Lung microvascular endothelial cell (primary cell): ENCODE data around the gene FOXI1. TPM values are rescaled to one million over a fixed set of nuclear protein-coding genes. Genes with fewer than 3 reads are reported as not detected.

Experiments
- DNase-seq, 2 donors: peaks; one replicate each; pipeline versions ENCODE4 v3.0.0 to v3.0.0-alpha.2; 2010; ENCODE audit warnings: low read depth in 2 of 2
- total RNA-seq: library from RNA; depleted of rRNA; stranded (reverse); fragments of >200 nt; gene quantifications from 2 replicates; pipeline ENCODE4 v1.2.1, GENCODE V29; 2014

FOXI1 gene
- total RNA-seq, 1 donor from 2014 or later, result not detected

DNA sequence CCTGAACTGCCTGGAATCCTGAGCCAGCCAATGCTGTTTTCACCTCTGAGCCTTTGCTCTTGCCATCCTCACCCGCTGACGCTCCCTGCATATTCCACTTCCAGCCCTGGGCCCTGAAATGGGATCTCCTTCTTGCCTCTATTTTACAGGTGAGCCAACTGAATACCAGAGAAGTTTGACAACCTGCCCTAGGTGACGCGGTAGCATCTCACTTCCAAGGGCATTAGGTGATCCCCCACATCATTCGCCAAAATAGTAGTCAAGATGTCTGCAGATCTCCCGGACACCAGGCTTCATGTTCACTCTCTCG is 43.5 kb downstream of the FOXI1 start:
- DNase-seq, result no peak

DNA sequence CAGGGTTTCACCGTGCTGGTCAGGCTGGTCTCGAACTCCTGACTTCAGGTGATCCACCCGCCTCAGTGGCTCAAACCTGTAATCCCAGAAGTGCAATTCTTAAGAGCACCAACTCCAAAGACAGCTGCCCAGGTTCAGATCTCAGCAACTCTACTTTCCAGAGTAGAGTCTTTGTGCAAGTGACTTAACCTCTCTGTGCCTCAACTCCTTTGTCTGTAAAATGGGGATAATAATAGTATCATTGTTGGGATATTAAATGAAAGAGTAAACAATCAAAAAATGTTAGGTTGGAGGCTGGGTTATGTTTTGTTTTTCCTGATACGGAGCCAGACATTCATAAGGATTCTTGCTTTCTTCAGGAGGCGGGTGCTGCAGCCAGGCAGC is 45.0 kb downstream of the FOXI1 start:
- no peak for DNase-seq

DNA sequence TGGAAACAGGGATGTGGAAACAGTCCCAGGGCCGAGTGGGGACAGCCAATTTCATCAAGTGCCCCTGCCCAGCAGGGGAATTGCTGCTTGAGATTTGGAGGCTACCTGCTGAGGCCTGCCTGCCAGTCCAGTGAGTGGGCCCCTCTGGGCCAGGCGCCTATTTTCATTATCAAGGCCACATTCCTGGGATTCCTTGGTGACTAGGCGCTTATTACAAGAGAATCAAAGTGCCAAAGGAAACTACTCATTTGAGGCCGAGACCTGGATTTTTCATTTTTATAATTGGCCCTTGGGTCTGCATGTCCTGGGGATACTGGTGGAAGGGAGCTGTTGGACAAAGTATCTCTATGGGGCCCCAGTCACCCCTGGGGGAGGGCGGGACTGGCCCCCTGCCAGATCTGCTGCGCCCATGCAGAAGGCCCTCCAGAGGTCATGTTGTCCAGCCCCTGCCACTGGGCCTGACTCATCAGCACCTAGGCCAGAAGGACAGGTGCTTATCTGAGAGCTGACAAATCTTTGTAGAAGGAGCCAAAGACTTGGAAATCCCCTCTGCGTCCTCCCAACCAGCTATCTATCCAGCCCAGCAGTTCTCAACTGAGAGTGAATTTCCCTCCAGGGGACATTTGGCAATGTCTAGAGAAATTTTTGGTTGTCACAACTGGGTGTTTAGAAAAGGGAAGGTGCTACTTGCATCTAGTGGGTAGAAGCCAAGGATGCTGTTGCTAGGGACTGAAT is 45.6 kb downstream of the FOXI1 start:
- peak; percentile 43 to 68 for DNase-seq

DNA sequence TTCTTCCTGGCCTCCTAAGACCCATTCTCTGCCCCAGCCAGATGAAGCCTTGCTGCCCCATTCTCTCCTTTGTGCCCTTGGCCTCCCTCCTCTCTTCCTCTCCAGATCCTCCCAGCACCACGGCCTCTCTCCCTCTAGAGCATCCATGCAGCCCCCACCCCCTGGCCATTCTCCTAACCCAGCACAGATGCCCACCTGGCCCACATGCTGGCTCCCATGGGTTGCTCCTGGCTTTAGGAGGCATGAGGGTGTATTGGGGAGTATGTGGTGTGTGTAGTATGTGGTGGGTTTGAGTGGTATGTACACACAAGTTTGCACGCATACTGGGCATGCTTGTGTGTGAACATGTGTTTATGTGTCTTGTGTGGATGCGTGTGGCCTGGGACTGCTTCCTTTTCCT is 47.1 kb downstream of the FOXI1 start:
- no peak for DNase-seq

DNA sequence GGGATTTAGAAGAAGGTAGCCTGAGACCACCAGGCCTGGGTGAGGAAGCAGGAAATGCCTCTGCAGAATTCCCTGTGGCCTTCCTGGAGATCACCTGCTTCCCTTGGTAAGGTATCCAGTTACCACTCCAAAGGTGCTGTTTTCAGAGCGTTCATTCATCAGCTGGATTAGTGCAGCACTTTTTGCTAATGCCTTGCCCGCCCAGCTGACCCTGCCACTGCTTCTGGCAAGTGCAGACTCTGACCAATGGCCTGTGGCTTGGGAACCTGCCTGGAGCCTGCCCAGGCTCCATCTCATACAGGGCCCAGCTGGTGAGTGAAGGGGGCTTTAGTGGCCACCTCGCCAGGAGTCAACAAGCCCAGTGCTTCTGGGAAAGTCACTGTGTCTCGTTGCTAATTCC is 48.6 kb downstream of the FOXI1 start:
- no peak for DNase-seq

DNA sequence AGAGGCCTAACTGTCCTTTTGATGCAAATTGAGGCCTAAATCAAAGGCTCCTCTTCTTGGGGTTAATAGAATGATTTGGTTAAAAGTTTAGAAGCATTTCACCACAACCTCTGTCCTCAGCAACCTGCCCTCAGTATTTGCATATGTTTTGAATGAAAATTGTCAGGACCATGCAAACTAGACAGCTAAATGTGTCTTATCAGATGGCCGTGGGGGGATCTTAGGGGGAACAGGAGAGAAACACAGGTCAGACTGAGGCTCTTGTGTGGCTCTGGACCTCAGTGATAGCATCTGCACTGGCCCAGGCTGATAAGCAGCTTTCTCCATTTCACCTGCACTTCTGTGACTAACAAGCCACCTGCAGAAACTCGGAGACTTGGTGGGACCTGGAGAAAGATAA is 49.0 kb downstream of the FOXI1 start:
- no peak for DNase-seq

DNA sequence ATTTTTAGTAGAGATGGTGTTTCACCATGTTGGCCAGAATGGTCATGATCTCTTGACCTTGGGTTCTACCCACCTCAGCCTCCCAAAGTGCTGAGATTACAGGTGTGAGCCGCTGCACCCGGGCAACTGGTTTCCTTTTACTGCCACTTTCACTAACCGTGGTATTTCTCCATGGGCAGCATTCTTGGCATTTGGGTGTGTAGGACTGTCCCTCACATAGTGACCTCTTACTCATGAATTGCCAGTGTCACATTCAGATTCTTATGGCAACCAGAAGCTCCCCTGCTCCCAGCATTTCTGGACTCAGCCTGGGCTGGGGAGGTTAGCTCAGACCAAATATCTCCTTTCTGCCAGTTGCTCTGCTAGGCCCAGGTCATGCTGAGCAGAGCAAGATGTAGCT is 50.1 kb downstream of the FOXI1 start:
- no peak for DNase-seq

DNA sequence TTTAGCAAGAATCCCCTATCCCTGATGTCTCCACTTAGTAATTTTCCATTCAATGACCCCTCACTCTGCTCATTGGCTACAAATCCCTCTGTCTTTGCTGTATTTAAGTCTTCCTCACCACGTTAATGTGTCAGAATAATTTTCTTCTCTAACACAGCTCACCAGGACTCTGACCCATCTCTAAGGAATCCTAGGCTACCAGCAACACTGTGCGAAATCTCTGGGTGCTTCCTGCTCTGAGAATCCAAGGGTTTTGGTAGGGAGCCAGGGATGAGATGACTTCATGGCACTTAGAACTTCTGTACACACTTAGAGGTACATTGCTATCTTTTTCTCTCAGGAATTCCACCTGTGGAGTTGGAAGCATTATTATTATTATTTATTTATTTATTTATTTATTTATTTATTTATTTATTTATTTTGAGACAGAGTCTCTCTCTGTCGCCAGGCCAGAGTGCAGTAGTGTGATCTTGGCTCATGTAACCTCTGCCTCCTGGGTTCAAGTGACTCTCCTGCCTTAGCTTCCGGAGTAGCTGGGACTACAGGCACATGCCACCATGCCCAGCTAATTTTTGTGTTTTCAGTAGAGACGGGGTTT is 53.5 kb downstream of the FOXI1 start:
- DNase-seq, result no peak

Other genes starting within 250 kb of the FOXI1 start
- 0.40 and 1.3 TPM in 2 replicates for gene INSYN2B, start 125.4 kb upstream of the FOXI1 start, total RNA-seq
- gene C5orf58, start 127.1 kb downstream of the FOXI1 start, total RNA-seq, result not detected in 2 replicates
- 0.20 and 0.22 TPM in 2 replicates for gene LCP2, start 191.9 kb downstream of the FOXI1 start, total RNA-seq